ENCODE data around the gene NUP62.
A peak's percentile ranks its signal among the peaks of the same experiment; 100 is the strongest.

NUP62 gene

GRCh38 chr19:49878744-49879070 lies 50.6 kb downstream of the NUP62 start:
- DNase-seq, result no peak

- peak; percentile 93 for DNase-seq
These were observed 51.2 kb downstream of the NUP62 start for GRCh38 chr19:49877879-49878743.

- DNase-seq, result peak; percentile 99
These were observed 52.1 kb downstream of the NUP62 start, which contains the start of the genes AKT1S1 and TBC1D17 for GRCh38 chr19:49877020-49877878. TSS of gene AKT1S1 (minus strand) at chr19:49877355. CDS start at chr19:49873295, 4,060 bp downstream. TSS of gene TBC1D17 (plus strand) at chr19:49877702. CDS start at chr19:49877724, 22 bp downstream.

GRCh38 chr19:49876422-49877019 lies 52.8 kb downstream of the NUP62 start:
- DNase-seq, result peak; percentile 97

- peak; percentile 15 for DNase-seq
These were observed 53.4 kb downstream of the NUP62 start for GRCh38 chr19:49875857-49876421.

- DNase-seq, result no peak
These were observed 54.1 kb downstream of the NUP62 start for GRCh38 chr19:49875177-49875576.

GRCh38 chr19:49874503-49875157 lies 54.7 kb downstream of the NUP62 start:
- no peak for DNase-seq

- no peak for DNase-seq
These were observed 55.5 kb downstream of the NUP62 start for GRCh38 chr19:49873834-49874233.

- DNase-seq, result no peak
These were observed 56.2 kb downstream of the NUP62 start for GRCh38 chr19:49873129-49873521.

- no peak for DNase-seq
These were observed 56.8 kb downstream of the NUP62 start for GRCh38 chr19:49872245-49873128.

- no peak for DNase-seq
These were observed 57.8 kb downstream of the NUP62 start for GRCh38 chr19:49871349-49871985.

- no peak for DNase-seq
These were observed 58.9 kb downstream of the NUP62 start for GRCh38 chr19:49870309-49870901.

- DNase-seq, result peak; percentile 99
These were observed 59.6 kb downstream of the NUP62 start for GRCh38 chr19:49869484-49870308.

- no peak for DNase-seq
These were observed 60.3 kb downstream of the NUP62 start for GRCh38 chr19:49869009-49869483.

GRCh38 chr19:49866933-49867782 lies 62.1 kb downstream of the NUP62 start, which contains the start of gene PNKP:
TSS of gene PNKP (minus strand) at chr19:49867576. CDS start at chr19:49867204, 372 bp downstream.
- DNase-seq, result peak; percentile 86

GRCh38 chr19:49864890-49865289 lies 64.4 kb downstream of the NUP62 start:
- no peak for DNase-seq

GRCh38 chr19:49863935-49864320 lies 65.4 kb downstream of the NUP62 start:
- no peak for DNase-seq

GRCh38 chr19:49863254-49863934 lies 65.9 kb downstream of the NUP62 start:
- no peak for DNase-seq
